ENCODE data around the gene PLA2G4E.

- no peak for TF ChIP-seq POLR2A (IDR thresholded peaks at IDR 0.05)
- TF ChIP-seq CTCF (IDR thresholded peaks at IDR 0.05) = no peak
Measured at GRCh38 chr15:41950489-41950888, 70.4 kb downstream of the PLA2G4E start.

All from right lobe of liver (tissue), 4 donors.